ENCODE results near the gene GALNT9. TPM values are rescaled to one million over a fixed set of nuclear protein-coding genes. Genes with fewer than 3 reads are reported as not detected.

The GALNT9 gene
- total and polyA plus RNA-seq, 8 donors = 0.17 to 5.0 (median 2.8) TPM; not detected in 1

- H3K4me1 ChIP-seq = no peaks in the 10 kb centered on the region
- ATAC-seq = no peak
- no peak for TF ChIP-seq CTCF (IDR thresholded peaks at IDR 0.05)
- H3K4me3 ChIP-seq = no peak overlapping the region
- no peaks in the 10 kb centered on the region for H3K36me3 ChIP-seq
- H3K27me3 ChIP-seq = peaks cover 0 to 87% of the 10 kb centered on the region in 2 donors
- H3K9me3 ChIP-seq = no peaks in the 10 kb centered on the region
- intact Hi-C loops (cut with DNase I) = no loop called here
- DNase-seq = no peak
- no peak overlapping the region for H3K27ac ChIP-seq
Measured at GRCh38 chr12:132338781-132339180, 9.4 kb upstream of the GALNT9 start.

GRCh38 chr12:132338311-132338710 is 8.9 kb upstream of the GALNT9 start:
- Histone ChIP-seq H3K4me3 (no peak overlapping the region), H3K36me3 (no peaks in the 10 kb centered on the region), H3K9me3 (no peaks in the 10 kb centered on the region), H3K27me3 (peaks cover 0 to 87% of the 10 kb centered on the region in 2 donors), H3K4me1 (no peaks in the 10 kb centered on the region), H3K27ac (no peak overlapping the region)
- DNase-seq = peak in 1 of 4 donors; percentile 72
- no peak for TF ChIP-seq CTCF (IDR thresholded peaks at IDR 0.05)
- intact Hi-C loops (cut with DNase I) = no loop called here
- no peak for ATAC-seq

GRCh38 chr12:132337557-132337956 is 8.2 kb upstream of the GALNT9 start:
- H3K4me3 ChIP-seq = no peak overlapping the region
- peaks cover 0 to 92% of the 10 kb centered on the region in 2 donors for H3K27me3 ChIP-seq
- no peaks in the 10 kb centered on the region for H3K36me3 ChIP-seq
- H3K27ac ChIP-seq = no peak overlapping the region
- peak in 1 of 4 donors; percentile 67 for DNase-seq
- H3K4me1 ChIP-seq = no peaks in the 10 kb centered on the region
- intact Hi-C loops (cut with DNase I) = no loop called here
- no peak for TF ChIP-seq CTCF (IDR thresholded peaks at IDR 0.05)
- no peaks in the 10 kb centered on the region for H3K9me3 ChIP-seq
- no peak for ATAC-seq

GRCh38 chr12:132336451-132337413 is 7.3 kb upstream of the GALNT9 start:
- Histone ChIP-seq H3K9me3 (no peaks in the 10 kb centered on the region), H3K27ac (no peak overlapping the region), H3K27me3 (peaks cover 0 to 93% of the 10 kb centered on the region in 2 donors), H3K4me3 (no peak overlapping the region), H3K4me1 (no peaks in the 10 kb centered on the region), H3K36me3 (no peaks in the 10 kb centered on the region)
- ATAC-seq = no peak
- DNase-seq = peak in 1 of 4 donors; percentile 65
- TF ChIP-seq CTCF (IDR thresholded peaks at IDR 0.05) = no peak
- intact Hi-C loops (cut with DNase I) = no loop called here

GRCh38 chr12:132335179-132335756 is 5.9 kb upstream of the GALNT9 start:
- DNase-seq = peak in 1 of 4 donors; percentile 32
- H3K4me1 ChIP-seq = no peaks in the 10 kb centered on the region
- no peaks in the 10 kb centered on the region for H3K36me3 ChIP-seq
- no peak for ATAC-seq
- no peak overlapping the region for H3K27ac ChIP-seq
- H3K9me3 ChIP-seq = no peaks in the 10 kb centered on the region
- TF ChIP-seq CTCF (IDR thresholded peaks at IDR 0.05) = no peak
- intact Hi-C loops (cut with DNase I) = no loop called here
- no peak overlapping the region for H3K4me3 ChIP-seq
- H3K27me3 ChIP-seq = peaks cover 4 to 94% of the 10 kb centered on the region in 2 donors

All from left lung (tissue), 10 donors.